Tibial nerve (tissue), 4 donors: ENCODE data around the gene CRKL.

Source experiments
- CTCF ChIP-seq, 5 experiments: fragments of 200-600 bp in 3 of 5; fragments of 450-650 bp in 2 of 5; sonication (generic) in 3 of 5; IDR thresholded peaks; one replicate each; pipeline ENCODE4 v1.5.1; 2016 to 2019; ENCODE audit warnings: antibody characterized with exemption in 5 of 5, mild to moderate bottlenecking in 3 of 5, moderate library complexity in 2 of 5
- EP300 ChIP-seq, 2 donors: sonication (generic); formaldehyde crosslinking; IDR thresholded peaks; one replicate each; pipeline ENCODE4 v1.6.1; 2017; ENCODE audit warnings: antibody characterized with exemption in 2 of 2, mild to moderate bottlenecking in 1 of 2
- POLR2A ChIP-seq, 2 donors: fragments of 450-650 bp; IDR thresholded peaks; one replicate each; pipeline ENCODE4 v1.6.1; 2017; ENCODE audit warnings: antibody characterized with exemption in 2 of 2, mild to moderate bottlenecking in 2 of 2, moderate library complexity in 2 of 2

DNA sequence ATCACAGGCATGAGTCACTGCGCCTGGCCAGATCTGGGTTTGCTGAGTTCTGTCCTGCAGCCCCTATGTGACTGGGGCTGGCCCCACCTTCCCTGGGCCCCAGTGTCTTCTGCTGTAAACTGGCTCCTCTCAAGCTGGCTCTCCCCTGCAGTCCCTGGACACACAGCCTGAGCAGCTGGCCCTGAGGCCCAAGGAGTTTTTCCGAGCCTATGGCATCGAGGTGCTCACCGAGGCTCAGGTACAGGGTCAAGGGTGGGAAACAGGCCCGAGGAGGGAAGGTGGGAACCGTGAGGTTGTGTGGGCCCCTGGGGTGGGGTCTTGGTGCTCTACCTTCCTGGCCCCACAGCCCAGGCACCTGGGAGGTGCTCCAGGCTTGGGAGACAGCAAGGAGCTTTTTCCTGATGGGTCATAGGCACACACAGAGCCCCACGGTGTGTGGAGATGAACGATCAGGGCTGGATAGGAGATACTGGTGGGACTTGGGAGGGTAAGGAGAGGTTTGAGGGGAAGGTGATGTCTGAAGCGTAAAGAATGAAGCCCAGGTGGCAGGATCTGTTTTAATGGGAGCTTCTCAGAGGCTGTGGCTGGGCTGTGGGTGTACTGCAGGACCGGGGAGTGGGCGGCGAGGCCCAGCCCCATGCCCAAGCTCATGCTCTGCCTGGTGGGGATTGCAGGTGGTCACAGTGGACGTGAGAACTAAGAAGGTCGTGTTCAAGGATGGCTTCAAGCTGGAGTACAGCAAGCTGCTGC is 58.5 kb downstream of the CRKL start:
- no peak for TF ChIP-seq CTCF (IDR thresholded peaks at IDR 0.05)
- no peak for TF ChIP-seq POLR2A (IDR thresholded peaks at IDR 0.05)
- no peak for TF ChIP-seq EP300 (IDR thresholded peaks at IDR 0.05)
